Nephron (organoid): ENCODE measurements around the gene PML.
"Not testable (repeated sequence)": the region's sequence is repeated elsewhere in the genome, so short reads cannot be mapped to it uniquely, and the experiment has no call there.

Experiments used
- H3K27ac Mint-ChIP-seq, 3 experiments: 2 replicates each; pipeline ENCODE4 v1.8.0; 2020; ENCODE audit warnings: mixed read lengths in 3 of 3, mild to moderate bottlenecking in 2 of 3, moderate library complexity in 1 of 3
- H3K27me3 Mint-ChIP-seq: 2 replicates; pipeline ENCODE4 v1.8.0; 2021; ENCODE audit warnings: low read depth, mild to moderate bottlenecking, moderate library complexity, mixed read lengths
- H3K36me3 Mint-ChIP-seq: 2 replicates; pipeline ENCODE4 v1.8.0; 2020; ENCODE audit warnings: low read depth, mixed read lengths
- H3K4me1 Mint-ChIP-seq: 2 replicates; pipeline ENCODE4 v1.8.0; 2020; ENCODE audit warnings: mixed read lengths
- H3K4me3 Mint-ChIP-seq, 3 experiments: 2 replicates each; pipeline ENCODE4 v1.8.0; 2020; ENCODE audit warnings: mild to moderate bottlenecking in 3 of 3, mixed read lengths in 3 of 3, moderate library complexity in 2 of 3
- H3K9me3 Mint-ChIP-seq: 2 replicates; pipeline ENCODE4 v1.8.0; 2020; ENCODE audit warnings: mixed read lengths
- CTCF ChIP-seq, 3 experiments: fragments of 200-600 bp; sonication (generic); IDR thresholded peaks; one replicate each; pipeline ENCODE4 v1.5.0; 2021; ENCODE audit warnings: antibody characterized with exemption in 3 of 3; ENCODE audit not compliant: unreplicated experiment in 3 of 3

Gene PML

DNA sequence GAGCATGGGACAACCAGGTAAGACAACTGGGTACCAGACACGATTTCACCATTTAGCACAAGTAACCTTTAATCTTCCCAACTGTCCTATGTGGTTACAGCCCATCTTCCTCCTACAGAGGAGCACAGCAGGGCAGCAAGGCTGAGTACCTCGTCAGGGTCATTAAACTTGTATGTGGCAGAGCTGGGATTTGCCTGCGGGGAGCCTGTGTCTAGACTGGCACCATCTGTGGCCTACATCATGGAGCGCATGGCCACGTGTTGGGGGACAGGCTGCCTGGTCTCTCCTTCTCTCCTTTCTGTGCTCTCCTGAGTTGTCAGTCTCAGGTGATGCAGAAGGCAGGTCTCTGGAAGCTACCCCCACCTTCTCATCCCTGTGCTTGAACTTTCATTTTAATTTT is 55.6 kb downstream of the PML start:
- peak overlapping the region in 2 of 3 experiments; percentile 70 to 81 for H3K27ac Mint-ChIP-seq
- no peak overlapping the region for H3K4me3 Mint-ChIP-seq
- peaks cover 17% of the 10 kb centered on the region for H3K27me3 Mint-ChIP-seq
- peaks cover 27% of the 10 kb centered on the region for H3K4me1 Mint-ChIP-seq
- no peaks in the 10 kb centered on the region for H3K36me3 Mint-ChIP-seq
- no peak for TF ChIP-seq CTCF (IDR thresholded peaks at IDR 0.05; ENCODE audit: unreplicated experiment in 3 of 3)
- H3K9me3 Mint-ChIP-seq = no peaks in the 10 kb centered on the region

GRCh38 chr15:74050556-74051234 is 56.2 kb downstream of the PML start:
- no peak for TF ChIP-seq CTCF (IDR thresholded peaks at IDR 0.05; ENCODE audit: unreplicated experiment in 3 of 3)
- Mint-ChIP-seq H3K4me3 (no peak overlapping the region), H3K9me3 (no peaks in the 10 kb centered on the region), H3K27me3 (peaks cover 14% of the 10 kb centered on the region), H3K36me3 (no peaks in the 10 kb centered on the region), H3K4me1 (peaks cover 27% of the 10 kb centered on the region), H3K27ac (peak overlapping the region in 2 of 3 experiments; percentile 70 to 81)

GRCh38 chr15:74052271-74053260 is 58.0 kb downstream of the PML start:
- H3K27ac Mint-ChIP-seq = peak overlapping the region in 1 of 3 experiments; percentile 70
- H3K4me1 Mint-ChIP-seq = peaks cover 27% of the 10 kb centered on the region
- H3K9me3 Mint-ChIP-seq, H3K36me3 Mint-ChIP-seq, H3K4me3 Mint-ChIP-seq: not testable (repeated sequence)
- H3K27me3 Mint-ChIP-seq = peaks cover 14% of the 10 kb centered on the region

GRCh38 chr15:74053517-74053916 is 59.0 kb downstream of the PML start:
- H3K4me3 Mint-ChIP-seq = peak overlapping the region in 2 of 3 experiments; percentile 29 to 43
- no peaks in the 10 kb centered on the region for H3K36me3 Mint-ChIP-seq
- H3K27ac Mint-ChIP-seq = peak overlapping the region; percentile 23 to 88 (median 79)
- TF ChIP-seq CTCF (IDR thresholded peaks at IDR 0.05; ENCODE audit: unreplicated experiment in 3 of 3) = no peak
- H3K27me3 Mint-ChIP-seq = peaks cover 14% of the 10 kb centered on the region
- H3K9me3 Mint-ChIP-seq = no peaks in the 10 kb centered on the region
- peaks cover 27% of the 10 kb centered on the region for H3K4me1 Mint-ChIP-seq

GRCh38 chr15:74053941-74054529 is 59.5 kb downstream of the PML start:
- peaks cover 14% of the 10 kb centered on the region for H3K27me3 Mint-ChIP-seq
- peak overlapping the region in 2 of 3 experiments; percentile 79 to 88 for H3K27ac Mint-ChIP-seq
- no peaks in the 10 kb centered on the region for H3K36me3 Mint-ChIP-seq
- TF ChIP-seq CTCF (IDR thresholded peaks at IDR 0.05; ENCODE audit: unreplicated experiment in 3 of 3) = peak; percentile 37 to 53 (median 50)
- peak overlapping the region in 2 of 3 experiments; percentile 29 to 43 for H3K4me3 Mint-ChIP-seq
- H3K4me1 Mint-ChIP-seq = peaks cover 27% of the 10 kb centered on the region
- no peaks in the 10 kb centered on the region for H3K9me3 Mint-ChIP-seq

GRCh38 chr15:74055804-74056203 is 61.3 kb downstream of the PML start:
- no peak for TF ChIP-seq CTCF (IDR thresholded peaks at IDR 0.05; ENCODE audit: unreplicated experiment in 3 of 3)
- Mint-ChIP-seq H3K36me3 (no peaks in the 10 kb centered on the region), H3K27ac (no peak overlapping the region), H3K4me1 (peaks cover 23% of the 10 kb centered on the region), H3K4me3 (no peak overlapping the region), H3K27me3 (peaks cover 19% of the 10 kb centered on the region), H3K9me3 (no peaks in the 10 kb centered on the region)

DNA sequence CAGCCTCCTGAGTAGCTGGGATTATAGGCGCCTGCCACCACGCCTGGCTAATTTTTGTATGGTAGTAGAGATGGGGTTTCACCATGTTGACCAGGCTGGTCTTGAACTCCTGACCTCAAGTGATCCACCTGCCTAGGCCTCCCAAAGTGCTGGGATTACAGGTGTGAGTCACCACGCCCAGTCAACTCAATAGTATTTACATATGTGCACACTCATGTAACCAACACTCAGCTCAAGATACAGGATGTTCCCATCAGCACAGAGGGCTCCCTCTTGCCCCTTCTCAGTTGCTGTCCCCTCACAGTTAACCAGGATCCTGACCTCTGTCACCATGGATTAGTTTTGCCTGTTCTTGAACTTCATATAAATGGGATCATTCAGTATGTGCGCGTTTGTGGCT is 61.8 kb downstream of the PML start:
- not testable (repeated sequence) for H3K27ac Mint-ChIP-seq, H3K9me3 Mint-ChIP-seq, H3K4me3 Mint-ChIP-seq, H3K36me3 Mint-ChIP-seq
- Mint-ChIP-seq H3K27me3 (peaks cover 20% of the 10 kb centered on the region), H3K4me1 (peaks cover 21% of the 10 kb centered on the region)

DNA sequence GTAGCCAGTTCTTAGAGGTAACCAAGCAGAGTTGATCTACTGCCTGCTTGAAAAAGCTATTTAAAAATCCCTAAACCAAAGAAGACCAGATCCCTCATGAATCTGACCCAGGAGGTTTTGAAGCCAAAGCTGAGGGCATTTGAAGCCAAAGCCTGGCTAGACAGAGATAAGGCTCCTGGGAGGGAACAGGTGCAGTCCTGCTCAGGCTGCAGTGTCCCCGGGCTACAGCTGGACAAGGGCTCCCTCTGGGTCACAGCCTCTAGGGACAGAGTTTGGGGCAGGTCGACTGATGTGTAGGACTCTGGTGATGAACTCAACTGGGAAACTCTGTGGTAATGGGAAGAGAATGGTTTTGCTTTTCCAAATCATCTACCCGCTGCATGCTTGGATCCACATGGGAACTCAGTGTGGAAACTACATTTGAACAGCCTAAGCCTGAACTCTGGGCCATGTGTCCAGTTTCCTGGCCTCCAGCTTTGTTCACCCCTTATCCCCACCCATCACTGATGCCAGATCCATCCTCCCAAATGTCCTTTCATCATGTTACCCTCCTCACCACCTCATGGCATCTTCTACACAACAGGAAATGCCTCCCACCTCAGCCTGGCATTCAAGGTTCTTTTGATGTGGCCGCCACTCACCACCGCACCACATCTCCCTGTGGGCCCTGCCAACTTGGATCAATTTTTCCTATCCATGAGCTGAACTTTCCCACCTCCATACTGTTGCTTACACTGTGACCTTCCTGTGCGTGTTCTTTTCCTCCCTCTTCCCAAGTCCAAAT is 64.7 kb downstream of the PML start:
- H3K9me3 Mint-ChIP-seq, H3K36me3 Mint-ChIP-seq, H3K27ac Mint-ChIP-seq, H3K4me1 Mint-ChIP-seq, H3K4me3 Mint-ChIP-seq: not testable (repeated sequence)
- H3K27me3 Mint-ChIP-seq = peaks cover 15% of the 10 kb centered on the region
